HS-5 (cell line): ENCODE measurements around the gene REXO1.
"Not testable (repeated sequence)": the region's sequence is repeated elsewhere in the genome, so short reads cannot be mapped to it uniquely, and the experiment has no call there.

ENCODE experiments used
- DNase-seq: peaks from one replicate; pipeline ENCODE4 v3.0.0-alpha.2; 2012; ENCODE audit warnings: low read depth

The REXO1 gene

GRCh38 chr19:1876496-1877279, 28.4 kb upstream of the REXO1 start:
- DNase-seq, result not testable (repeated sequence)

GRCh38 chr19:1875646-1876495, 27.6 kb upstream of the REXO1 start:
- no peak for DNase-seq

- DNase-seq, result not testable (repeated sequence)
Measured at GRCh38 chr19:1875265-1875645, 27.0 kb upstream of the REXO1 start.

- DNase-seq, result no peak
Measured at GRCh38 chr19:1874554-1875185, 26.4 kb upstream of the REXO1 start.

- DNase-seq, result no peak
Measured at GRCh38 chr19:1873524-1874473, 25.5 kb upstream of the REXO1 start.

- DNase-seq, result no peak
Measured at GRCh38 chr19:1872807-1873523, 24.7 kb upstream of the REXO1 start.

GRCh38 chr19:1871630-1872029, 23.3 kb upstream of the REXO1 start:
- DNase-seq, result no peak

- DNase-seq, result no peak
Measured at GRCh38 chr19:1871140-1871597, 22.9 kb upstream of the REXO1 start.

GRCh38 chr19:1868971-1869370, 20.7 kb upstream of the REXO1 start:
- DNase-seq, result no peak

- DNase-seq, result no peak
Measured at GRCh38 chr19:1867349-1867724, 19.1 kb upstream of the REXO1 start.

- DNase-seq, result no peak
Measured at GRCh38 chr19:1866693-1867348, 18.5 kb upstream of the REXO1 start.

- DNase-seq, result no peak
Measured at GRCh38 chr19:1865172-1866010, 17.1 kb upstream of the REXO1 start.

GRCh38 chr19:1864480-1865171, 16.3 kb upstream of the REXO1 start:
- no peak for DNase-seq

- peak; percentile 53 for DNase-seq
Measured at GRCh38 chr19:1863638-1864479, 15.6 kb upstream of the REXO1 start.

- no peak for DNase-seq
Measured at GRCh38 chr19:1863328-1863637, 15.0 kb upstream of the REXO1 start, which contains the start of gene KLF16. Gene KLF16 (minus strand): TSS chr19:1863579. CDS start chr19:1863497, 82 bp downstream.

- DNase-seq, result no peak
Measured at GRCh38 chr19:1862424-1863327, 14.4 kb upstream of the REXO1 start.

- no peak for DNase-seq
Measured at GRCh38 chr19:1862068-1862423, 13.8 kb upstream of the REXO1 start.
